Stimulated activated CD8-positive, alpha-beta memory T cell treated with anti-CD3 and anti-CD28 coated beads, Interleukin-4, amount 100 ng/mL, for 24 hours (primary cell): ENCODE data around the gene ENO4.

Source experiments
- DNase-seq: peaks from one replicate; pipeline ENCODE4 v3.0.0-alpha.2; 2020; ENCODE audit warnings: low read depth

Gene ENO4

DNA sequence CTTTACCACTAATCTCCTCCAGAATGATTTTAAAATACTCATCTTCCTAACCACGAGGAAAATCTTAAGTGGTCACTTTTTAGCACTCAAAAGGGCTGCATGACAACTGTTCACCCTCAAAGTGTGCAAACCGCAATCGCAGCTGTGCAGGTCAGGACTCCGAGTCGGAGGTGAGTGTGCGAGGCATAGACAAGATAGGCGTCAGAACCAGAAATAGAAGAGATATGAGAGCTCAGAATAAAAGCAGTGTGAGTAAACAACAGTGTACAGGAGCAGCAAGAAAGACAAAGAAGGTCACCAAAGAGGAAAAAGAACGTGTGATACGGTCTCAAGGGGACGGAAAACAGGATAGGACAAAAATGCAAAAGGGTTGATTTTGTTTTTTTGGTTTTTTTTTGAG, 17.5 kb upstream of the ENO4 start:
- DNase-seq: no peak

DNA sequence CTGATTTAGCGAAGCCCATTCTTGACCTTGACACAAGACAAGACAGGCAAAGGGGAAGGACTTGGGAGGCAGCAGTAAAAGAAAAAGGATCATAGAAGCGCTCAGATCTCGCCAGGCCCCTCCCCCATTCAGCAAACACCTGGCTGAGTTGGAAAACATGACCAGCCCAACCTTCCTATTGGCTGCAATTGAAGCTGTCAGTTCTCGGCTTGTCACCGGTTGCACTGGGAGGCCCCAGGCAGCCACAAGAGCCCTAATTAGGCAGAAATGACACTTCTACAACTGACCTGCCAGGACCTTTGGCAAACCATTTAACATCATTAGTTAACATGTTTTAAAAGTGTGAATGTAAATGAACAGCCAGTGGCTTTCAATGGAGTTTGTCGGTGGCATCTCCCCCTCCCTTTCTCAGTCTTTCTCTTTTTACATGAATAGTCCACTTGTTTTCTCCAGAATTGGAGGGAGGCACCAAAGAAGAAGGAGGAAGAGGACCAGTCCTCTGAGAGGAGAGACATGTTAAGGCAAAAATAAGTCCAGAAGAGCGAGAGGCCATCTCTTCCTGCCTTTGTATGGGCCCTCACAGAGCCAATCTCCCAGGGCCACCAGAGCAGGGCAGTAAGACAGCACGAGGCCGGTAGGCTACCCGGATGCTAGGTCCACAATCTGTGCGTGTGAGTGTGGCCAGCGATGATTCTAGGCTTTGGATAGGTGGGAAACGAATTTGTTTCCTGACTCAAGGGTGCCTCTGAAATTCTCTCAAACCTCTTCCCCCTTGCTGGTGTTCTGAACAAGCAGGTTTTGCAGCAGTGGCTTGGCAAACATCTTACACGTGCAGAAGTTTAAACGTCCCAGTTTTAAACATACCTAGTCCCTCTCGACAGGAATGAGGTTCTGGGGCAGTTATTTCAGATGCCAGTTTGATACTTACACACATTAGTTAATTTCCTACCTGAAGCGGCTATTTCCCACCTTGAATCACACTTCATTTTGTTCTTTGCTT, 15.0 kb upstream of the ENO4 start:
- no peak for DNase-seq

DNA sequence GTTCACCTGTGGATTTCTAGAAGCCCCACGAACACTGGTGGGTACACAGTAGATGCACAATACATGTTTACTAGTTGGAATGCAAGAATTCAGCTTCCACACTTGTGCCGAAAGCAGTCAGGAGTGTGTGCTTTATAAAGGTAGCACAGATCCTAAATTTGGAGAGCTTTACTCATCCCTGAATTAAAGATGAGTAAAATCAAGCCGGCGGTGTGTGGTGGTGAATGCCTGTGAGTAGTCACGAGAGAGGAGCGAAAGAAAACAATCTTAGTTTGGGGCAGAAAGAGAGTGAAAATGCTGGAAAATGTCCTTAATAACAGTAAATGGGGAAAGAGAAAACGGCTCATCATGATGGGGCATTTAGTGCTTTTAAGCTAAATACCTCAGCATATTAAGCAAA, 13.6 kb upstream of the ENO4 start:
- DNase-seq: no peak

DNA sequence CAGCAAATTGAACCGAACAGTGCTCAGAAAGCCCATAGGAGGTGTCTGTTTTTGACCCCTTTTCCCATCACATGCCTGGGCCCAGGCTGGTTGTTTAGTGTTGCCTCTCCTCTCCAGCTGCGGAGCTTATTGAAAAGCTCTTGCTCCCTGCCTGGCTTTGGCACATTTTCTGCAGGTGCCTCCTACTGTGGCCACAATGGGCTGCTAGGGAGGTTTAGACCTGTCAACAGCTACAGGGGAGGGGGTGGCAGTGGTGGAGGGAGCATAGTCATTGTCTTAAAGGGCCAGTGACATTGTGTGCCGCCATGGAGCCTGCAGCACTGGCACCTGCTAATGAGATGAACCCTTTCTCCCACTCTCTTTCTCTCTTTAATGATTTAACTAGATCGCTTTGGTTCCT, 13.2 kb upstream of the ENO4 start:
- no peak for DNase-seq

DNA sequence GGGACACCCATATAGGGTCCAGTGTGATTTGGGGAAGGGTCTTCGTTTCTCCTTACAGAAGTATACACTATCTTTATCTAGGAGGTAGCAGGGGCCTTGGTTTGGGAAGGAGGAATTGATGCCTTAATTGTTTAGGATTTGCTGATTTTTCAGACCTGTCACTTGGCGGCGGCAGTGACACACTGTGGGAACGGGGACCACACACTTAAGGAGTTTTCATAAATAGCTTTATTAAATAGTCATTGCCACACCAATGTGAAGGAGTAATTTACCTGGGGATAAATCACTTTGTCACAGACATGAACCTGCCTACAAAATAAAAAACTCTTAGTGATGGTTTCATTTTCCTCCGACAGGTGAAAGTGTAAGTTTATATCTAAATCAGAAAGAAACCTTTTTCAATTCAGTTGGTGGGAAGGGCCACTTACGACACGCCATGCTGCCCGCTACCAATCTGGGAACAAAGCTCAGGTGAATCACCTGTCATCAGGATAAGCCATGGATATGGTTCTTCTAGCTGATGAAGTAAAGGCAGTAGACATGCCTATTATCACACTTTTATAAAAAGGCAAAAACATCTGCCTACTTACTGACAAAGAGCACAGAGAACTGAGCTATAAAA, 12.3 kb upstream of the ENO4 start:
- DNase-seq: no peak

DNA sequence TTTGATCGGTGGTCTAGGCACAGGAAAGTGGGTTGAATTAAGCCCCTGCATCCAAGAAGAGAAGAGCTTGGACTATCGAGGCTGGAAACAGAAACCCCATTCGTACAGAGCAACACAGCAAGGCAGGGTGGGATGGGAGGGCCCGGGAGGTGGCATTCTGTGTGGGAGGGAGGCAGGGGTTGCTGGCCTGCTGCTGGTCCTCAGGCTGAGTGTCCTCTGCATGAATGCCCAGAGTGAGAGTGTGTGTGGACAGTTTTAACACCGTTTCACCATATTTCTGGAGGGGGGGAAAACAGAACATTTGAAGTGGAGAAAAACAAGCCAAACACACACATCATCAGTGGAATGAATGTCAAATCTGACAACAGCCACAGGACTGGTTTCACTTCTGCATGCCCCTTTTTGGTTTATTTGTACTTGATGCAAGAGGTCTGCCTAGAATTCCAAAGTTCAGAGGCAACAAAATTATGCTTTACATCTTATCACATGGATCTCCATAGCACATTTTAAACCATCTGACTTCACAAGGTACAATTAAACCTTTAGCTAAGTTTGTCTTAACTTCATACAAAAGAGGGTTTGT, 11.1 kb upstream of the ENO4 start:
- DNase-seq: no peak

DNA sequence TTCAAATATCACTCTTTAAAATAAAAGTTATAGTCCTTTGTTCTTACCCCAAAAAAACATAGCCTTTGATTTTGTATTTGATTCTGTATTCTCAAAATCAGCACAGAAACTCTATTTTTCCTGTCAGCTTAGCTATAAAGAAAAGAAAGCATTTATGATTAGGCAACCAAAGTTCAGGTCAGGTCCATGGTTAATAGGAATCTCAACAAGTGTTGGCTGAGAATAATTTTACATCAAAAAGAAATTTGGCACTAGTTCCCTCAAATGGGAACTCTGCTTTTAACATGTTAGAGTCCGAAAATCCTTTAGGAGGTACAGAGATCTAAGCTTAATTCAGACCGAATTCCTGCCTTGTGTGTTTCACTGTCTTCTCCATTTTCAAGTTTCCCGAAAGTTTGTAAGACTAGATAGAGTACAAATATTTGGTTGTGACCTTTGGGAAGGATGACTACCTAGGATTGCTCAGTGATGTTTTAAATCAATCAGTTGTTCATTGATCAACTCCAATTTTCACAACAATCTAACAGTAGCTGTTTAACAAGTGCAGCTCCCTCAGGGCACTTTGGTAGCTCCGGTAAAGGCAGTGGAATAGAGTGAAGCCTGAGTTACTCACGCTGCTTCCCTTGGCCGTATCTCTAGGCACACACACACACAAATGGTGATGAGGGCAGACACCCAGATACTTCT, 8.8 kb upstream of the ENO4 start:
- no peak for DNase-seq

DNA sequence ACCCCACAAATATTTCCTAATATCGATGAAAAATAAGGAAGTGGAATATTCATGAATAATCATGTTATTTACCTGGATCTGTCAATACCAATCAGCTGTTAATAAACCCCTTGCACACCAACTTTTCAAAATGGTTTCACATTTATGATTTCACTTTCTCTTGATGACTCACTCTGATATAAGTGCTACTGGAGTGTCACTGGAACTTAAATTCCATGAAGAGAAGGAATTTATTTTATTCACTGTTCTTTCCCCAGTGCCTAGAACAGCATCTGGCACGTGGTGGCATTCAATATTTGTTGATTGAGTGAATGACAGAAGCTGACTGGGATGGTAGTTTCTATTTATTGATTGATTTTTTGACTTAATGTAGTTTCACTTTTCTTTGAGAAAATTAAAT, 3.5 kb upstream of the ENO4 start:
- no peak for DNase-seq

DNA sequence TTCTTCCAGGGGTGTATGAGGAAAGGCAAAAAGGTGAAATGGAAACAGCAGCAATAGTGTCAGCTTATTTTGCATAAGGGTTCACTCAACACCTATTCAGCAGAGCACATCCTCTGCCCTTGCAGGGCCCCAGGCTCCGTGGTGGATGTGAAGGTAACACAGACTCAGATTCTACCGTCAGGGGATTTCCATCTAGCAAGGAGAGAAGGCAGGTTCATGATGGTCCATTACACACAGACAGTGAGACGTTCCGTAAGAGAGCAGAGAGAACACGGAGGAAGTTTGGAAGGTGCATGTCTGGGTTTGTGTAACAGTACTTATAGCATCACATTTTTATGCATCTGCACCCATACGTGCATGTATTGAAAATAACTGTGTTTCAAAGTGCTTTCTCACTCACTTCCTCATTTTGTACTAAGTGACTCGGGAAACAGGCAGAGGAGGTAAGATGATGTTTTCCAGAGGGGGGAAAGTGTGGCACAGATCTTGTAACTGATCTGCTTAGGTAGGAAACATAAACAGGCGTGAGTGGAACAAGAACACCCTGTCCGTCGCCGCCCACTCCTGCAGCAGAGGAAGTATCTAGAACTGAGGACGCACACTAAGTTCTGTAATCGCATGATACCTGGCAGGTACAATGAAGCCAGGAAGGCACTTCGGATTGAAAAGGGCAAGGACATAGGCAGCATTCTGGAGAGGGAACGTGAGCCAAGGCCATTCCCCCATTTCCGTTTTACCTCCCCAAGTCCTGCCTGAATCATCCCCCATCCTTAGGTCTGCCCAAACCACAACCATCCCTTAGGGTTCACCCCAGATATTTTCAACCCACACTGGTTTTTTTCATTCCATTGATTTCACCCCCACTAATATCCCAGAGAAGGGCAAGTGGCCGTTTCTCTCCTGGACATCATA, 1.0 kb upstream of the ENO4 start:
- DNase-seq: no peak

DNA sequence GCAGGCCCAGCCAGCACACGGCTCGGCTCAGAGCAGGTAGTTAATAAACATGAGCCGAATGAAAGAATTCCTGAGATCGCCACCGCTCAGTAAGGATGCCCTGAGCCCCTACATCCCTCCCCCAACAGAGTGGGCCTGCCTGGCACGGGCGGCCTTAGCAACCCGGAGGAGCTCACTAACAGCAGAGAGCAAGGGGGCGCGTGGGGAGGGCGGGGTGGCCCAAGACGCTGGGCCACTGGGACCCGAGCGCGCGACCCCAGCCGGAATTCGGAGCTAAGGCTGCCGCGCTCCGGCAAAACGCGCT, 403 bp upstream of the ENO4 start:
- no peak for DNase-seq

DNA sequence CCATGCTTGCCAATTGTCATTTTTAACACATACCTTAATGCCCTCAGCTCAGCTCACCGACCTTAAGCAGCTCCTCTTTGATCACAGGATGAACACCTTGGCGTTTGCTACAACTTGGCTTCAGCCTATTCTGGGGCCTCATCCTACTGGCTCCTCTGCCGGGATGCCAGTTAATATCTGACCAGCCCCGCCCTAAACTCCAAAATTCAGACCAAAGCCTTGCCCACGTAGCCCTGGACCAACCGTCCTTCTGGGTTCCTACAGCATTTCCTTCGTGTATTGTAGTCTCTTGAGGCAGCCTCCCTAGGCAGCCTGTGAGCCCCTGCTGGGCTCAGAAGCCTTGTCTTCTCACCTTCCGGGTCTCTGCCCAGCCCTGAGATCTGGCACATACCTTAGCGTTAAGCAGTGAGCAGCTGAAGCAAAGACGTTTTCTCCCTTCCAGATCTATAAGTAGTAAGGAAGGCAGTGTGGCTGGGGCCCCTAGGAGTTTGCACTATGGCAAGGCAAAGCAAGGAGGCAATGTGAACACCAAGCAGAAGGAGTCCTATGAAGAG, 836 bp downstream of the ENO4 start:
- DNase-seq: no peak

DNA sequence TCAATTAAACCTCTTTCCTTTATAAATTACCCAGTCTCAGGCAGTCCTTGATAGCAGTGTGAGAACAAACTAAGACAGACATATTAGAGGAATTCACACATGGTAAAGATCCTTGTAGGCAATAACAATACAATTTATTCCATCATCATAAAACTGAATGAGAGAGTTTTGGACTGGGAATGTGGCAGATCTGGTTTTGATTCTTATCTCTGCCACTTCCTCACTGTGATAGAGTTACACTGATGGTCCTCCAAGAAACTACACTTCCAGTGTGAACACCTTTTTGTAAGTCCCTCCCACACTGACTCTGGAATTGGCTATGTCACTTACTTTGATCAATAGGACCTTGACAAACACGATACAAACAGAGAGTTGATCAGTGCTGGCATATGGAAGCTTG, 2.9 kb downstream of the ENO4 start:
- no peak for DNase-seq

DNA sequence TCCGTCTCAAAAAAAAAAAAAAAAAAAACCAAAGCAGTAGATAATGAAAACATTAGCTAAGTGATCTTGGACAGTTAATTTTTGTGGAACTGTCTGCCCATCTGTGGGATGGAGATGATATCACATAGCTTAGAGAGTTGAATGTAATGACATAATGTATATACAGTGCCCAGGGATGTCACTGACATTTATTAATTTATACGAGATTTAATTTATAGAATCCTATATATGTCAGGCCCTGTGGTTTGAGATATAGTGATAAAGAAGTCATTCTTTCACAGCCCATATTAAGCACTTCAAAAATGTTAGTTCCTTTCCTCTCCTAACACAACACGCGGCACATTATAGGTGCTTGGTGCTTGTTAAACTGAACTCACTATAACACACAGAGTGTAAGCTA, 4.0 kb downstream of the ENO4 start:
- no peak for DNase-seq

DNA sequence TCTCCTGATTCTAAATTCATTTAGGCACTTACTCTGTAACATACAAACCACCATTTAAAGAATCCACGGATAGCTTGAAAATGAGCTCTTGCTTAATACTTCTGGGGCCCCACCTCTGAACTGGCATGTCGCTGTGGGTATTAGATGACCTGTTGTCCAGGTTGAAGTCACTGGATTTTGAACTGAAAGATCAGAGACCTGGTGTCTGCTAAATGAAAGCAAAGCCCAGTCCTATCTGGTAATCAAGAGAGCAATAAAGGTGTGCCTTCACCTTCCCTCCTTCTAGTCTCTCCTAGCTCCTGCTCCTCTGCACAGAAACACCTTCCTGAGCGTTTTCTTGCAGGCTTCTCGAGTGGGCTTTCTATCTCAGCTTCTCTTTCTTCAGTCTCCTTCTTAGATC, 4.4 kb downstream of the ENO4 start:
- DNase-seq: no peak

DNA sequence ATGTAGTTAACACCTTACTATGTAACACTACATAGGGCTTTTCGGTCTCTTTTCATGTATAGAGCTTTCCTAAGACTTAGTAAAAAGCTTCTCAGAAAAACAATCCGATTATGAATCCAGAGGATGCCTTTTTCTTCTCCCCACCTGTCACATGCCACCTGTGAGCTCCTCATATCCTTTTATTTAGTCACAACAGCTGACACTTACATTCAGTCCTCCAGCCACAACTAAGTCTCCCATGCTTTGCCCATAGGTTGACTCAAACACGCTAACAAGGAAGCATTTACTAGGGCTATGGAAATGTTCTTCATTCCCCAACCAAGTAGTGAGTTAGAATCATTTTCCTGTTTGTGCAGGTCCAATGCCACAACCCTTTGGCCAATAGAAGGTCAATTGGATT, 7.9 kb downstream of the ENO4 start:
- DNase-seq: no peak

DNA sequence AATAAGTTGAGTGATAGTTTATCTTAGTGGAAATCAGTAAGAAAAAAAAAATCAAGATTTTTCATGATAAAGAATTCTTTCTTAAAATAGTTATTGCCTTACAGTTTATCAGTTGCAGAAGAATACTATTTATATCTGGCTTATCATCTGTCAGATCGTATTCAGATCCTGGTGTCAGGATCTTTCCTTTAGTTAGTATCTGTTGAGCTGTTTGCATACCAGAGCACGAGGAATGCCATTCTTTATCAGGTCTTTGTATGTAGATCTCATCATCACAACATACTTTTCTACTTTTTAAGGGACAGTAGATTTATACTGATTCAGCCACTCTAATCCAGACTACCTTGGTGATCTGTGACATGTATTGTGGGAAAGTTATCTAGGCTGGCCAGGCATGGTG, 12.5 kb downstream of the ENO4 start:
- no peak for DNase-seq

DNA sequence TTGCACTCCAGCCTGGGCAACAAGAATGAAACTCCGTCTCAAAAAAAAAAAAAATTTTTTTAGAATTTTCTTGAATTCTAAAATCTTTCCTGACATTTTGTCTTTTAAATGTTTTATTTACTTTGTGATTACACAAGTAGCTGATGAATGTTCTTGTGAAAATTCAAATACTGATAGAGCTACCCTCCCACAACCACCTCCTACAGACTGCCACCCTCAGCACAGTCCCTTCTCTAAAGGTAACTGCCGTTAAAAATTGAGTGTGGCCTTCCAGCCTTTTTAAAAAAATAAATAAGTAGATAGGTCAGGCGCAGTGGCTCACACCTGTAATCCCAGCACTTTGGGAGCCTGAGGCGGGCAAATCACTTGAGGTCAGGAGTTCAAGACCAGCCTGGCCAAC, 15.1 kb downstream of the ENO4 start:
- DNase-seq: no peak

DNA sequence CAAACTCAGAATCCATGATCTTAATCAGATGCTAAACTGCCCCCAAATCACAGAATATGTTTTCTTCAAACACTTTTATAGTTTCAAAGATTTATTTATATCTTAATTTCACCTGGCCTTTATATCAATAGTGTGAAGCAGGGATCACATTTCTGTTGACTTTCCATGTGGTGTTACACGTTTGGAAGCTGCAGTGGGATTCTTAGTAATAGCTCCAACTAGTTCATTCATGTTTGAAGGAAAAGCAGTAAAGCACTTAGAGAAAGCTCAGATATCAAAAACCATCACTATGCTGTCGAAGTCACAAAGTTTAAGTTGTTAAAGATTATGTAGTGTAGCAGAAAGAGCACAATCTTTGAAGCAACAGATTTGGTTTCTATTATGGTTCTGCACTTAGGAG, 16.8 kb downstream of the ENO4 start:
- DNase-seq: no peak

DNA sequence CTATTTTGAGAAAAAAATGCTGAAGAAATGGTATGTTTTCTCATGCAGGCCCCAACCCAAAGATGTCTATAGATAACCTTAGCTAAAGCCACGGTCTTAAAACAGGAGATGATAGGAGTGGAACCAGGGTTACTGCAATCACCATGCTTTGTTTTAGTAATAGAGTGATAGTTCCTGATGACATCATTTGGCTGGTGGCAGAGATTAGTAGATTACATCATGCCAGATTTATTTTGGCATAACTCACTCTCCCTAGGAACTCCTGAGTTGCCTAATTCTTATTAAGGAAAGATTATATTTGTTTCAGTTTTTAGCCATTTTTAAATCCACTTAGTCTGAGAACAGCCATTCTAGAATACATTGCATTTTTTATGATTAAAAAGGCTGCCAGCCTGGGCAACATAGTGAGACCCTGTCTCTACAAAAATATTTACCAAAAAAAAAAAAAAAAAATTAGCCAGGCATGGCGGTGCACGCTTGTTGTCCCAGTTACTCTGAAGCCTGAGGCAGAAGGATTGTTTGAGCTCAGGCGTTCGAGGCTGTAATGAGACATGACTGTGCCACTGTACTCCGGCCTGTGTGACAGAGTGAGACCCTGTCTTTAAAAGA, 17.8 kb downstream of the ENO4 start:
- no peak for DNase-seq

DNA sequence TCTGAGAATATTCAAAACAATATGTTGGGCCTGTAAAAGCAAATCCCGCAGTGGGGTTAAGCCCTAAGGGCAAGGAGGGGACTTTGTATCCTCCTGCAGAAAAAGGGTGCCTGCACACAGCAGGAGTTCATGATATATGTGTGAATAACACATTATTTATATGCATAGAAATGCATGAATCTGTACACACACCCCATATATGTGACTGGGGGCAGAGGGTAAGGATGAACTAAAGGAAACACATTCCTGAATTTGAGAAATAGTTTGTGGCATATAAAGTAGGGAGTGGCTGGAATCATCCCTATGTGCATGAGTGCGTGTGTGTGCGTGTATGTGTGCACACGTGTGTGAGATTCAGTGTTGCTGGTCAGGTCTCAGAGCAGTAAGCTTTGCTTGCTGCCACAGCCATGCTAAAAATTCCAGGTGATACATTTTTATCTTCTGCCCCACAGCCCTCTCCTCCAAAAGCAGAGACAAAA, 18.9 kb downstream of the ENO4 start:
- no peak for DNase-seq

DNA sequence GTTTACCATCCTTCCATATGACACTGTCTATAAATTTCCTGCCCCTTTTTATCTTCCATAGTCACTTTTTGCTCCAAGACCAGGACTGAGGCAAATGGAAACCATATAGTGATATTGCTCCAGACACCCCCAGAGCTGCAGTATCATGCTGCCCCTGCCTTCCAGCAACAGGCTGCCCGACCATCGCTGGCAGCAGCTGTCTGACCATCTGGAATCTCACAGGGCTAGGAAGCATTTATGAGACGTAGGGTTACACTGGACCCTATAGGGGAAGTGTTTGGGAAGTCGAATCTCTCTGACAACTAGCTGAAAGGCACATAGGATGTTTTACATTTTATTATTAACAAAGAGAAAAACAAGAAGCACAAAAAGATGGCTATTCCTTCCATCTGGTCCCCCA, 19.4 kb downstream of the ENO4 start:
- no peak for DNase-seq
